ENCODE data around the gene MFNG.
A peak's percentile ranks its signal among the peaks of the same experiment; 100 is the strongest.

The MFNG gene

GRCh38 chr22:37454857-37455686, 31.1 kb downstream of the MFNG start:
- no peaks in the 10 kb centered on the region for H3K9me3 Mint-ChIP-seq
- no peak overlapping the region for H3K4me3 Mint-ChIP-seq
- H3K27me3 Mint-ChIP-seq: no peaks in the 10 kb centered on the region
- DNase-seq (no peak), ATAC-seq (no peak)
- no peak overlapping the region for H3K27ac Mint-ChIP-seq
- H3K4me1 Mint-ChIP-seq: peaks cover 17% of the 10 kb centered on the region

- Mint-ChIP-seq H3K9me3 (no peaks in the 10 kb centered on the region), H3K27me3 (no peaks in the 10 kb centered on the region), H3K4me3 (no peak overlapping the region), H3K27ac (no peak overlapping the region), H3K4me1 (peaks cover 18% of the 10 kb centered on the region)
- ATAC-seq: no peak
- no peak for DNase-seq
These were observed 32.5 kb downstream of the MFNG start for GRCh38 chr22:37453696-37454095.

GRCh38 chr22:37451218-37451617, 35.0 kb downstream of the MFNG start:
- no peak for ATAC-seq
- H3K27me3 Mint-ChIP-seq: peaks cover 10% of the 10 kb centered on the region

GRCh38 chr22:37449331-37450001, 36.7 kb downstream of the MFNG start:
- no peak for DNase-seq
- Mint-ChIP-seq H3K4me1 (peaks cover 10% of the 10 kb centered on the region), H3K27ac (peak overlapping the region in 1 of 2 donors; percentile 46), H3K4me3 (no peak overlapping the region), H3K9me3 (no peaks in the 10 kb centered on the region), H3K27me3 (peaks cover 10% of the 10 kb centered on the region)
- ATAC-seq: no peak

More at GRCh38 chr22:37451218-37451617, 35.0 kb downstream of the MFNG start:
- DNase-seq: no peak
- Mint-ChIP-seq H3K9me3 (no peaks in the 10 kb centered on the region), H3K4me3 (no peak overlapping the region), H3K27ac (no peak overlapping the region), H3K4me1 (peaks cover 10% of the 10 kb centered on the region)

DNA sequence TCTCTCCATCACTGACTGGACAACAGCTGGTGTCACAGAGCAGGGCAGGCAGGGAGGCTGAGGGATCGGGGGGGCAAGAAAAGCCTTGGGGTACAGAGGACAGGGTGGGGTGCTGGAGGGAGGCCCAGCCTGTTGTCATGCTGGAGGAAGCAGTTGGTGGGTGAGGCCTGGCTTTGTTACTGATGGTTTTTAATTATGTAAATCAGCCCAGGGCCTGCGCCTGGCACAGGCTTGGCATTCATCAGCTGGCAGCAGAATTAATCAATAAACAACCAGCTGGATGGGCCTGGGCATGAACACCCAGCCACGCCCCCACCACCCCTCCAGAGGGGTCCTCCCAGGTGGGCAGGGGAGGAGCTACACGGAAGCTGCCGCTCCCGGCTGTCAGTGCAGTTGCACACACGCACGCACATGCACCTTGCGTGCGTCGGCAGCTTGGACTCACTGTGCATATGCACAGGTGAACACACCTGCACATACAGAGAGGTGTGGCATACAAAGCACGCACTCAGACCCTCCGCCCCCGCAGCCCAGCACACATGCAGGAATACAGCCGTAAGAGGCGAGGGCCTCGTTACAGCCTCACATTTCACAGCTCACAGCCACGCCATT, 37.6 kb downstream of the MFNG start:
- Mint-ChIP-seq H3K9me3 (no peaks in the 10 kb centered on the region), H3K27ac (peak overlapping the region in 1 of 2 donors; percentile 90), H3K4me1 (peaks cover 10% of the 10 kb centered on the region), H3K27me3 (peaks cover 10% of the 10 kb centered on the region), H3K4me3 (no peak overlapping the region)
- DNase-seq (no peak), ATAC-seq (no peak)

- no peak for ATAC-seq
- Mint-ChIP-seq H3K4me1 (peaks cover 4% of the 10 kb centered on the region), H3K4me3 (no peak overlapping the region), H3K27ac (no peak overlapping the region), H3K9me3 (peaks cover 0 to 11% of the 10 kb centered on the region in 2 donors), H3K27me3 (peaks cover 10% of the 10 kb centered on the region)
- DNase-seq: no peak
These were observed 40.7 kb downstream of the MFNG start for GRCh38 chr22:37445501-37445900.

DNA sequence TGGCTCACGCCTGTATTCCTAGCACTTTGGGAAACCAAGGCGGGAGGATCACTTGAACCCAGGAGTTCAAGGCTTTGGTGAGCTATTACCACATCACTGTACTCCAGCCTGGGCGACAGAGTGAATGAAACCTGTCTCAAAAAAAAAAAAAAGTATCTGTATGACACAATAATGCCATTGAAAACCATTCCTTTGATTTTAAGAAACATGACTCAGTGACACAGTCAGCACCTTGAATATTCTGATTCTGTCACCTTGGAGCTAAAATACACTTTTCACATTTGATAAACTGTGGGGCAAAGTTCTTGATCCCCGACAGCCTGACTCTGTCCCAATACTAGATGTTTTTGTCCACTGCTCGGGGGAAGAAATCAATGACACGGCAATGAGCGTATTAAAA, 42.2 kb downstream of the MFNG start:
- H3K4me1 Mint-ChIP-seq: no peaks in the 10 kb centered on the region
- no peak overlapping the region for H3K27ac Mint-ChIP-seq
- DNase-seq (no peak), ATAC-seq (no peak)
- peaks cover 10% of the 10 kb centered on the region for H3K27me3 Mint-ChIP-seq
- H3K9me3 Mint-ChIP-seq: peaks cover 0 to 12% of the 10 kb centered on the region in 2 donors
- no peak overlapping the region for H3K4me3 Mint-ChIP-seq

- H3K27me3 Mint-ChIP-seq: peaks cover 4% of the 10 kb centered on the region
- H3K4me3 Mint-ChIP-seq: no peak overlapping the region
- no peak overlapping the region for H3K27ac Mint-ChIP-seq
- DNase-seq (no peak), ATAC-seq (no peak)
- H3K4me1 Mint-ChIP-seq: no peaks in the 10 kb centered on the region
- peaks cover 0 to 12% of the 10 kb centered on the region in 2 donors for H3K9me3 Mint-ChIP-seq
These were observed 43.1 kb downstream of the MFNG start for GRCh38 chr22:37443086-37443485.

DNA sequence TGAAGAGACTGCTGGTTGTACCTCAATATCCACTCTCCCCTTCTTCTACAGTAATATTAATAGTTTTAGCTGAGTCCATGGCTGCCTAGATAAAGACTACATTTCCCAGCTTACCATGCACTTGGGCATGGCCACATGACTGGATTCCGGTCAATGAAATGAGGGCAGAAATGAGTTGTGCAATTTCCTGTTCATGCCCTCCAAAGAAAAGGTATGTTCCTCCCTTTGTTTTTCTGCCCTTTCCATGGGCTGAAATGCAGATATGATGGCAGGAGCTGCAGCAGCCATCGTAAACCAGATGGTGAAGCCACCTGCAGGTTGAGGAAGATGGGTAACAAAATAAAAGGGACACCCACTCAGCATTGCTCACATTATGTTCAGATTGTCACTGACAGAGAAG, 43.6 kb downstream of the MFNG start:
- H3K27me3 Mint-ChIP-seq: no peaks in the 10 kb centered on the region
- H3K4me1 Mint-ChIP-seq: no peaks in the 10 kb centered on the region
- H3K27ac Mint-ChIP-seq: peak overlapping the region in 1 of 2 donors; percentile 85
- DNase-seq: no peak
- H3K9me3 Mint-ChIP-seq: peaks cover 0 to 12% of the 10 kb centered on the region in 2 donors
- H3K4me3 Mint-ChIP-seq: no peak overlapping the region
- peak; percentile 56 for ATAC-seq

- no peaks in the 10 kb centered on the region for H3K4me1 Mint-ChIP-seq
- H3K4me3 Mint-ChIP-seq: no peak overlapping the region
- peaks cover 0 to 12% of the 10 kb centered on the region in 2 donors for H3K9me3 Mint-ChIP-seq
- DNase-seq: no peak
- ATAC-seq: no peak
- H3K27me3 Mint-ChIP-seq: no peaks in the 10 kb centered on the region
- peak overlapping the region in 1 of 2 donors; percentile 85 for H3K27ac Mint-ChIP-seq
These were observed 44.0 kb downstream of the MFNG start for GRCh38 chr22:37442135-37442534.

- H3K27ac Mint-ChIP-seq: no peak overlapping the region
These were observed 45.3 kb downstream of the MFNG start for GRCh38 chr22:37440875-37441274.

DNA sequence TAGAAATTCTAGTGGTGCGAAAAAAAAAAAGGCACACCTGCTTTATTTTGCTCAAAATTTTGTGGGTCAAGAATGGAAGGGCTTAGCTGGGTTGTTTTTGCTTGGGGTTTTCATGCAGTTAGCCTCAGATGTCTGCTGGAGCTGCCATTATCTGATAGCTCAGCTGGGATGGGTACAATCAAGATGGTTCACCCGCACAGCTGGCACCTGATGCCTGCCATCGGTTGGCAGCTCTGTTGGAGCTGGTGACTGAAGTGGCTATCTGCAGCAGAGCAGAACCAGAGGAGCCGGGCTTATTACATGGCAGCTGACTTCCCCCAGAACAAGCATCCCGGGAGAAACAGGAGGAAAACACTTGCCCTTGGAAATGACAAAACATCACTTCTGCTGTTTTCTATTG, 46.8 kb downstream of the MFNG start:
- H3K9me3 Mint-ChIP-seq: peaks cover 0 to 12% of the 10 kb centered on the region in 2 donors
- ATAC-seq (no peak), DNase-seq (no peak)
- H3K4me1 Mint-ChIP-seq: no peaks in the 10 kb centered on the region
- H3K4me3 Mint-ChIP-seq: no peak overlapping the region
- H3K27me3 Mint-ChIP-seq: no peaks in the 10 kb centered on the region
- peak overlapping the region; percentile 52 to 71 for H3K27ac Mint-ChIP-seq

More at GRCh38 chr22:37440875-37441274, 45.3 kb downstream of the MFNG start:
- Mint-ChIP-seq H3K4me3 (no peak overlapping the region), H3K27me3 (no peaks in the 10 kb centered on the region), H3K9me3 (peaks cover 0 to 12% of the 10 kb centered on the region in 2 donors), H3K4me1 (no peaks in the 10 kb centered on the region)
- DNase-seq (no peak), ATAC-seq (no peak)

GRCh38 chr22:37435970-37436603, 50.1 kb downstream of the MFNG start:
- Mint-ChIP-seq H3K4me1 (peaks cover 20% of the 10 kb centered on the region), H3K4me3 (no peak overlapping the region), H3K27ac (no peak overlapping the region), H3K27me3 (peaks cover 5% of the 10 kb centered on the region), H3K9me3 (peaks cover 6 to 15% of the 10 kb centered on the region in 2 donors)
- DNase-seq (no peak), ATAC-seq (no peak)

DNA sequence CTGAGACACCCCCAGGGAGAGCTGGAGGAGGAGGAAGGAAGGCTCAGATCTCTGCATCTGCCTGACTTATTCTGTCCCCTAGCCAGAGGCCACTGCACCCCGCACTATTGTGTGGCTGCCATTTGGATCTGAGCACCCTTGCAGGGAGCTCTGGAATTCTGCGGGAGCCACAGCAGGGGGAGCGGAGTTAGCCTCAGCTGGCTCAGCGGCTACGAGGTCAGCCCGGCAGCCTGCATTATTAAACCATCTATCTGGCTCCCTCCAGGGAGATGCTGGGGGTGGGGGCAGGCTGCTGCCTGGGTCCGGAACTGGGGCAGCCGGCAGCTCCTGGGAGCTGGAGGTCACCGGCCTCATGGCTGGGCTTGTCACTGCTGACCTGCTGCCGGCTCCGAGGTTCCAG, 52.4 kb downstream of the MFNG start:
- Mint-ChIP-seq H3K4me1 (peaks cover 33% of the 10 kb centered on the region), H3K27me3 (peaks cover 28% of the 10 kb centered on the region), H3K4me3 (no peak overlapping the region)

GRCh38 chr22:37432708-37433054, 53.5 kb downstream of the MFNG start:
- peak overlapping the region in 1 of 2 donors; percentile 79 for H3K27ac Mint-ChIP-seq
- H3K4me1 Mint-ChIP-seq: peaks cover 43% of the 10 kb centered on the region
- DNase-seq: no peak

More for the DNA sequence above, 52.4 kb downstream of the MFNG start:
- no peak for ATAC-seq
- peaks cover 6 to 7% of the 10 kb centered on the region in 2 donors for H3K9me3 Mint-ChIP-seq
- no peak for DNase-seq
- no peak overlapping the region for H3K27ac Mint-ChIP-seq

More at GRCh38 chr22:37432708-37433054, 53.5 kb downstream of the MFNG start:
- H3K4me3 Mint-ChIP-seq: no peak overlapping the region
- peaks cover 39% of the 10 kb centered on the region for H3K27me3 Mint-ChIP-seq
- ATAC-seq: no peak
- H3K9me3 Mint-ChIP-seq: peaks cover 6 to 7% of the 10 kb centered on the region in 2 donors
